Neural cell (in vitro differentiated cells): Measurements from ENCODE around the gene AMOTL2. TPM values are rescaled to one million over a fixed set of nuclear protein-coding genes. Genes with fewer than 3 reads are reported as not detected.

ENCODE experiments used
- H2AFZ ChIP-seq: fragments of 200-600, 300-800 bp; sonication (generic), shearing (Covaris generic); 2 replicates; pipeline ENCODE4 v1.6.0; 2014; ENCODE audit warnings: low read depth, mild to moderate bottlenecking, antibody characterized with exemption, low read length, moderate library complexity
- H3F3A ChIP-seq: fragments of 200-600 bp; shearing (Covaris generic); 2 replicates; pipeline ENCODE4 v1.6.1; 2016; ENCODE audit warnings: mild to moderate bottlenecking, moderate library complexity, mixed read lengths, antibody characterized with exemption, low read length; ENCODE audit not compliant: insufficient read depth, poor library complexity, severe bottlenecking
- H3K27ac ChIP-seq: fragments of 200-600, 300-800 bp; sonication (generic), shearing (Covaris generic); 2 replicates; pipeline ENCODE4 v1.5.1; 2014; ENCODE audit warnings: mild to moderate bottlenecking, low read length, moderate library complexity
- H3K27me3 ChIP-seq: fragments of 300-800, 200-600 bp; sonication (generic), shearing (Covaris generic); 2 replicates; pipeline ENCODE4 v1.6.0; 2014; ENCODE audit warnings: mild to moderate bottlenecking, low read depth, low read length, moderate library complexity; ENCODE audit not compliant: insufficient read depth
- H3K36me3 ChIP-seq: fragments of 300-800, 200-600 bp; sonication (generic), shearing (Covaris generic); 2 replicates; pipeline ENCODE4 v1.5.1; 2014; ENCODE audit warnings: mild to moderate bottlenecking, antibody characterized with exemption, low read length, moderate library complexity; ENCODE audit not compliant: insufficient read depth
- H3K4me2 ChIP-seq: fragments of 300-800, 200-600 bp; sonication (generic), shearing (Covaris generic); 2 replicates; pipeline ENCODE4 v1.6.0; 2014; ENCODE audit warnings: mild to moderate bottlenecking, low read length
- H3K4me3 ChIP-seq: fragments of 300-800, 200-600 bp; sonication (generic), shearing (Covaris generic); 2 replicates; pipeline ENCODE4 v1.5.1; 2014; ENCODE audit warnings: mild to moderate bottlenecking, low read length, moderate library complexity
- H3K79me2 ChIP-seq: fragments of 200-600 bp; shearing (Covaris generic); replicated peaks from 2 replicates; pipeline ENCODE4 v1.6.0; 2014; ENCODE audit warnings: mild to moderate bottlenecking, low read length, moderate library complexity; ENCODE audit not compliant: insufficient read depth
- H3K9ac ChIP-seq: fragments of 300-800, 200-600 bp; sonication (generic), shearing (Covaris generic); 2 replicates; pipeline ENCODE4 v1.6.1; 2016; ENCODE audit warnings: mild to moderate bottlenecking, low read length, mixed read lengths
- H3K9me2 ChIP-seq: fragments of 200-600 bp; shearing (Covaris generic); 2 replicates; pipeline ENCODE4 v1.6.1; 2016; ENCODE audit warnings: mild to moderate bottlenecking, low read length, mixed read lengths; ENCODE audit not compliant: insufficient read depth
- H3K9me3 ChIP-seq: fragments of 200-600, 300-800 bp; sonication (generic), shearing (Covaris generic); 2 replicates; pipeline ENCODE4 v1.6.1; 2016; ENCODE audit warnings: mild to moderate bottlenecking, mixed run types, low read length, moderate library complexity, mixed read lengths
- H4K20me1 ChIP-seq: fragments of 200-600 bp; shearing (Covaris generic); 2 replicates; pipeline ENCODE4 v1.6.1; 2016; ENCODE audit warnings: mild to moderate bottlenecking, mixed run types; ENCODE audit not compliant: insufficient read depth
- EP300 ChIP-seq: fragments of 450-650 bp; conservative IDR thresholded peaks from 2 replicates; pipeline ENCODE4 v1.6.1; 2014; ENCODE audit warnings: antibody characterized with exemption, mild to moderate bottlenecking, moderate library complexity; ENCODE audit not compliant: poor library complexity, severe bottlenecking
- EZH2 ChIP-seq: fragments of 200-600, 300-800 bp; shearing (Covaris generic), sonication (generic); IDR thresholded peaks from 2 replicates; pipeline ENCODE4 v1.6.1; 2014; ENCODE audit warnings: antibody characterized with exemption, low read length, borderline replicate concordance, mild to moderate bottlenecking; ENCODE audit not compliant: insufficient read depth, poor library complexity, severe bottlenecking
- MXI1 ChIP-seq: fragments of 450-650 bp; conservative IDR thresholded peaks from 2 replicates; pipeline ENCODE4 v1.6.1; 2014; ENCODE audit warnings: antibody characterized with exemption, mild to moderate bottlenecking; ENCODE audit not compliant: poor library complexity, severe bottlenecking
- POLR2AphosphoS5 ChIP-seq: IDR thresholded peaks from 2 replicates; pipeline ENCODE4 v1.6.1; 2012
- RAD21 ChIP-seq: fragments of 450-650 bp; conservative IDR thresholded peaks from 2 replicates; pipeline ENCODE4 v1.6.1; 2014; ENCODE audit warnings: antibody characterized with exemption, mild to moderate bottlenecking, moderate library complexity
- SMC3 ChIP-seq: fragments of 450-650 bp; conservative IDR thresholded peaks from 2 replicates; pipeline ENCODE4 v1.6.1; 2014; ENCODE audit warnings: antibody characterized with exemption, mild to moderate bottlenecking, moderate library complexity; ENCODE audit not compliant: poor library complexity
- TAF1 ChIP-seq: IDR thresholded peaks from 2 replicates; pipeline ENCODE4 v1.6.1; 2012; ENCODE audit warnings: low read depth
- polyA plus RNA-seq: library from polyadenylated mRNA; depleted of rRNA; stranded (reverse); fragments of >200 nt; gene quantifications from 2 replicates; pipeline ENCODE4 v1.2.3, GENCODE V29; 2014
- TF ChIP-seq, protein P1 (sequence below): IDR thresholded peaks from 2 replicates; pipeline ENCODE4 v1.6.1; 2012; ENCODE audit warnings: borderline replicate concordance
- TF ChIP-seq, protein P2 (sequence below): fragments of 450-650 bp; IDR thresholded peaks from 2 replicates; pipeline ENCODE4 v1.5.1; 2014; ENCODE audit warnings: antibody characterized with exemption, mild to moderate bottlenecking, moderate library complexity; ENCODE audit not compliant: poor library complexity, severe bottlenecking

Gene AMOTL2
- polyA plus RNA-seq, 1 donor from 2014 or later, result 30.1 TPM

DNA sequence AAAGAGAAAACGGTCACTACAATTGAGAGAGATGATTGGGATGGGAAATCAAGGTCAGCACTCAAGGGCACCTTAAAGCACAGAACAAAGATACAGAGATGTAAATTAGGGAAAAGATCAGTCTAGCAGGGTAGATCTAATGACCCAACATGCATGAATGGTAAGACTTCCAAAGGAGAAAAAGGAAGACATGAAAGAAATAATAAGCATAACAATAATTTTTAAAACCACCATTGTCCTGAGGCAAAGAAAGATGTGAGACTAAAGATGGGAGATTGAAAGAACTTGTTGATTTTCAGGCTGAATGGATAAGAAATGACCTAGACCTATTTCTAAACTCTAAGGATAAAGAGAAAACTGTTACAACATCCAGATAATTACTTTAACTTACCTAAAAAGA lies 34.8 kb upstream of the AMOTL2 start:
- Histone ChIP-seq H3K27ac (no peak overlapping the region), H3K9me2 (no peaks in the 10 kb centered on the region), H3K36me3 (no peaks in the 10 kb centered on the region), H3K79me2 (no peaks in the 10 kb centered on the region), H2AFZ (no peak overlapping the region), H3F3A (no peaks in the 10 kb centered on the region), H3K9me3 (no peaks in the 10 kb centered on the region), H3K9ac (no peak overlapping the region), H3K27me3 (peaks cover 32% of the 10 kb centered on the region), H3K4me2 (no peak overlapping the region), H3K4me3 (no peak overlapping the region), H4K20me1 (no peaks in the 10 kb centered on the region)
- TF ChIP-seq MXI1 (no peak), EP300 (no peak), POLR2AphosphoS5 (no peak), TAF1 (no peak), SMC3 (no peak), RAD21 (no peak), EZH2 (no peak)
- TF ChIP-seq, protein P1, sequence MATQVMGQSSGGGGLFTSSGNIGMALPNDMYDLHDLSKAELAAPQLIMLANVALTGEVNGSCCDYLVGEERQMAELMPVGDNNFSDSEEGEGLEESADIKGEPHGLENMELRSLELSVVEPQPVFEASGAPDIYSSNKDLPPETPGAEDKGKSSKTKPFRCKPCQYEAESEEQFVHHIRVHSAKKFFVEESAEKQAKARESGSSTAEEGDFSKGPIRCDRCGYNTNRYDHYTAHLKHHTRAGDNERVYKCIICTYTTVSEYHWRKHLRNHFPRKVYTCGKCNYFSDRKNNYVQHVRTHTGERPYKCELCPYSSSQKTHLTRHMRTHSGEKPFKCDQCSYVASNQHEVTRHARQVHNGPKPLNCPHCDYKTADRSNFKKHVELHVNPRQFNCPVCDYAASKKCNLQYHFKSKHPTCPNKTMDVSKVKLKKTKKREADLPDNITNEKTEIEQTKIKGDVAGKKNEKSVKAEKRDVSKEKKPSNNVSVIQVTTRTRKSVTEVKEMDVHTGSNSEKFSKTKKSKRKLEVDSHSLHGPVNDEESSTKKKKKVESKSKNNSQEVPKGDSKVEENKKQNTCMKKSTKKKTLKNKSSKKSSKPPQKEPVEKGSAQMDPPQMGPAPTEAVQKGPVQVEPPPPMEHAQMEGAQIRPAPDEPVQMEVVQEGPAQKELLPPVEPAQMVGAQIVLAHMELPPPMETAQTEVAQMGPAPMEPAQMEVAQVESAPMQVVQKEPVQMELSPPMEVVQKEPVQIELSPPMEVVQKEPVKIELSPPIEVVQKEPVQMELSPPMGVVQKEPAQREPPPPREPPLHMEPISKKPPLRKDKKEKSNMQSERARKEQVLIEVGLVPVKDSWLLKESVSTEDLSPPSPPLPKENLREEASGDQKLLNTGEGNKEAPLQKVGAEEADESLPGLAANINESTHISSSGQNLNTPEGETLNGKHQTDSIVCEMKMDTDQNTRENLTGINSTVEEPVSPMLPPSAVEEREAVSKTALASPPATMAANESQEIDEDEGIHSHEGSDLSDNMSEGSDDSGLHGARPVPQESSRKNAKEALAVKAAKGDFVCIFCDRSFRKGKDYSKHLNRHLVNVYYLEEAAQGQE, result no peak
- TF ChIP-seq, protein P2, sequence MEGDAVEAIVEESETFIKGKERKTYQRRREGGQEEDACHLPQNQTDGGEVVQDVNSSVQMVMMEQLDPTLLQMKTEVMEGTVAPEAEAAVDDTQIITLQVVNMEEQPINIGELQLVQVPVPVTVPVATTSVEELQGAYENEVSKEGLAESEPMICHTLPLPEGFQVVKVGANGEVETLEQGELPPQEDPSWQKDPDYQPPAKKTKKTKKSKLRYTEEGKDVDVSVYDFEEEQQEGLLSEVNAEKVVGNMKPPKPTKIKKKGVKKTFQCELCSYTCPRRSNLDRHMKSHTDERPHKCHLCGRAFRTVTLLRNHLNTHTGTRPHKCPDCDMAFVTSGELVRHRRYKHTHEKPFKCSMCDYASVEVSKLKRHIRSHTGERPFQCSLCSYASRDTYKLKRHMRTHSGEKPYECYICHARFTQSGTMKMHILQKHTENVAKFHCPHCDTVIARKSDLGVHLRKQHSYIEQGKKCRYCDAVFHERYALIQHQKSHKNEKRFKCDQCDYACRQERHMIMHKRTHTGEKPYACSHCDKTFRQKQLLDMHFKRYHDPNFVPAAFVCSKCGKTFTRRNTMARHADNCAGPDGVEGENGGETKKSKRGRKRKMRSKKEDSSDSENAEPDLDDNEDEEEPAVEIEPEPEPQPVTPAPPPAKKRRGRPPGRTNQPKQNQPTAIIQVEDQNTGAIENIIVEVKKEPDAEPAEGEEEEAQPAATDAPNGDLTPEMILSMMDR, result no peak

DNA sequence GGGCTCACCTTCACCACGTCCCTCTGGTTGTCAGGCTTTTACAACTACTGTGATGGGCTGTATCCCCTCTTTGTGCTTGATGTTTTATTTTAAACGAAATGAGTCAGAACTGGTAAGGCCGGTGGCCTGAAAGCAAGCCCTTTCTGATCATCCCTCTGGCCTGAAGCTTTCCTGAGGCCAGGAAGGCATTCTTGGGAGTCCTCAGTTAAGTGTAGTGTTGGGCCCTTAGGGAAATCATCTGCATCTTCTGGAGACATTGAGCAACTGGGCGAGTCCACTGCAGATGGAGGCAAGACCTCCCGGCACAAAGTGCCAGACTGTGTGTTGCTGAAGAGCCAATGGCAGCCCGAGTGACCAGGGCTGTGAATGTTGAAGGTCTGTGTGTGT lies 33.0 kb upstream of the AMOTL2 start:
- Histone ChIP-seq H3K9me2 (no peaks in the 10 kb centered on the region), H3K27ac (no peak overlapping the region), H3K4me2 (no peak overlapping the region), H2AFZ (no peak overlapping the region), H3K9ac (no peak overlapping the region), H3F3A (no peaks in the 10 kb centered on the region), H3K4me3 (peak overlapping the region; percentile 61), H3K27me3 (peaks cover 32% of the 10 kb centered on the region), H3K36me3 (no peaks in the 10 kb centered on the region), H3K9me3 (peaks cover 5% of the 10 kb centered on the region), H3K79me2 (no peaks in the 10 kb centered on the region), H4K20me1 (no peaks in the 10 kb centered on the region)
- TF ChIP-seq, protein P2, result no peak
- no peak for TF ChIP-seq POLR2AphosphoS5
- TF ChIP-seq, protein P1, result no peak
- no peak for TF ChIP-seq MXI1
